ENCODE measurements around the gene SETMAR.
"Not testable (repeated sequence)": the region's sequence is repeated elsewhere in the genome, so short reads cannot be mapped to it uniquely, and the experiment has no call there.

SETMAR gene

DNA sequence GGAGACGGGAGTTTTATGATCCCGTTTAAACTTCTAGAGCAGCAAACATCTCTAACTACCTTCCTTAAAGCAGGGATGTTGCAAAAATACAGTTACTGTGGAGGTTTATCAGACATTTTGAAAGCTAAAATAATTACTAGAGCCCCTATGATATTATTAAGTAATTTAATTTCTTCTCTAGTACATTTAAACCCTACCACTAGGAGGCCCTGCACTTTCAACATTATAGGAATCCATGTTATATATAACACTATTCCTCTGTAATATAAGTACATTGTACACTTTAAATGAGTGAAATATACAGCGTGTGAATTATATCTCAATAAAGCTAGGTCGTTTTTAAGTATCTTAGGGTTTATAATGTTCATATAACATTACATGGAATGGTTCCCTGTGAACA is 11.5 kb downstream of the SETMAR start:
- no peak for DNase-seq

DNA sequence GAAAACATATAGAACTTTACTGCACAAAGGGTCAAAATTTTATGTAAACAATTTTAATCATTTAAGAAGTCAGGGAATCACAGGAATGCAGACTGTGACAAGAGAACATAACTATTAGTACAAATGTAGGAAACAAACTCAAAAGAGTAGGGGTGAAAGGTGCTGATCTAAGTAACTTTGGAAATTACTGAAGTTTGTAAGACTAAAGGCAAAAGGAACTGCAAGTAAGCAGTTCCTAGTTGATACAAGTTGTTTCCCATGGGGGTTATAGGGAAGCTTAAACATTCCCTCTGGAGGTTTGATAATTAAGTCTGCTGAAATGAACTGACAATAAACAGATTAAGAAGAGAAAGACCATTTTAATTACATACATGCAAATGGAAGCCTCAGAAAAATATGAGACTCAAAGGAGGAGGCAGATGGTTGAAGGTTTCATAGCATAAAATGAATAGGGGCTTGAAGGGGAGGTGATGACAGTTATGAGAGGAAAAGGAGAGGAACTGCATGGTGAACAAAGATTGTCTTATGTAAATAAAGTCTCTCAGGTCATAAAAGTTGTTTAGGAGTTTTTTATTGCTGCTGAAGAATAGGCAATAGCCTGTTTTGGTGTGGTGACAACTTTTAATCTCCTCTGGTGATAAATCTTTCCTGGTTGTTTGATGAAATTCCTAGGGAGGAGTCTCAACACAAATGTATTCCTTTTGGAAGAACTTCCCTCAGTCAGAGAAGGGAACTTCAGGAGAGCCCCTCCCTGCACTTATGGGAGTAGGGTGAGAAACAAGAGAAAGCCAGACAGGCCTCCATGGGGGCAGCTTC is 17.1 kb downstream of the SETMAR start:
- DNase-seq, result no peak

DNA sequence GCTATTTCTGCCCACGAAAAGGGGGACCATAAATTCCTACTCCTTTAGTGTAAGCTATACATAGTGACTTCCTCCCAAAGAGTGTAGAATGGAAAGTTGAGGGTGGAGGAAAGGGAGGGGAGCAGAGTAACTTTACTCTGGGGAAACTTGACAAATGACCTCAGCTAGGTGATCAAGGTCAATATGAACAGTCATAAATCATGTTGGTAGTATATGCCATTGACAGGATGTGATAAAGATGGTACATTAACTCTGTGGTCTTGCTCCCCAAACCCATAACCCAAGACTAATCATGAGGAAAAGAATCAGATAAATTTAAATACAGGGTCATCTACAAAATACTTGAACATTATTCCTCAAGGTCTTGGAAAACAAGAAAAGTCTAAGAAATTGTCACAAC is 18.6 kb downstream of the SETMAR start:
- DNase-seq, result no peak

- DNase-seq, result peak; percentile 27
Observed at GRCh38 chr3:4322635-4323034, 19.5 kb downstream of the SETMAR start.

DNA sequence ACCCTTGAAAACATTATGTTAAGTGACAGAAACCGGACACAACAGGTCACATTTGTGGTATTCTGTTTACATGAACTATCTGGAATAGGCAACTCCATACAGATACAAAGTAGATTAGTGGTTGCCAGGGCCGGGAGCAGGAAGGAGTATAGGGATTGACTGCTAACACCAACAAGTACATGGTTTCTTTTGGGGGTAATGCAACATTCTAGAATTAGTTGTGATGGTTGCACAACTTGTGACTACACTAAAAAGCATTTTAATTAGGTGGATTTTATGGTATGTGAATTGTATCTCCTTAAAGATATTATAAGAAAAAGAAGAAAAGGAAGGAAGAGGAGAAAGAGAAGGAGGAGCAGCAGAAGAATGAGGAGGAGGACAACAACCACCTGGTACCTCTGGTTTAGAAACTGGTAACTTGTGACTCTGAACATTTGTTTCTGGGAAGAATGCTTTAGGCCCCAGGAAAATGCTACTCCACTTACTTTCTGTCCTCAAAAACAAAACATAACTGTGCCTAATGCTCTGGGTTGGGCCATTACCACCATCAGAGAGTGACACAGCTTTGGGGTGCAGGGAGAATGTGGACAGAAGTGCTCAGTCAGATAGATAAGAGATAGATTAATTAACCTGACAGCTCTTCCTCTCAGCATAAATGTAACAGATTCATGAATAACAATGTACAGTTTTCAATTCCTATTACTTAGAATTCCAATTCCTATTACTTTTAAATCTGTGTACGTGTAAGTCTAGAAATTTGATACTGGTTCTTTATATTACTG is 20.3 kb downstream of the SETMAR start:
- DNase-seq, result no peak

DNA sequence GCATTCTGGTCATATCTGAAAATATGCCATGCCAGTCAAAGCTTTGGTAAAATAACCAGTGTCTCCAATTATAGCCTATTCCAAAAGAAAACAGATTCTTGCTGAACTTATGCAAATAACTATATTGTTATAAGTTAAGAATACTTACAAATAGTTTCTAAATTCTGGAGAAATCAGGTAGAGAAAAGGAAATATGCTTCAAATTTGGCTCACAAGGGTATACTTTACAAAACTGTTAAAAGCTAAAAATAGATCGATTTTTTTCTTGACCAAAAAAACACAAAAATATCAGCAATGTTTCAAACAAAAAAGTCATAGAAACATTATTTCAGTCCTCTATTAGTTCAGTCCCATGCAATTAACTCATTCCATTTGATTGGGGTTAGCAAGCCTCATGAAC is 23.7 kb downstream of the SETMAR start:
- no peak for DNase-seq

DNA sequence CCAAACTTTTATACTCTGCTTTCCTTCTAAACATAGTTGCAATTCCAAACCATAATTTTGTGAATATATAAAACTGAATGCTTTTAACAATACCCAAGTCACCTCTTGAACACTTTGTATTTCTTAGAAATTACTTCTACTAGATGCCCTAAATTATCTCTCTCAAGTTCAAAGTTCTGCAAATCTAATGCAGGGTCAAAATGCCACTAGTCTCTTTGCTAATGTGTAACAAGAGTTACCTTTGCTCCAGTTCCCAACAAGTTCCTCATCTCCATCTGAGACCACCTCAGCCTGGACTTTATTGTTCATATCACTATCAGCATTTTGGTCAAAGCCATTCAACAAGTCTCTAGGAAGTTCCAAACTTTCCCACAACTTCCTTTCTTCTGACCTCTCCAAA is 26.6 kb downstream of the SETMAR start:
- DNase-seq, result not testable (repeated sequence)

GRCh38 chr3:4332111-4332510 is 28.9 kb downstream of the SETMAR start:
- DNase-seq, result no peak

GRCh38 chr3:4332574-4332973 is 29.4 kb downstream of the SETMAR start:
- no peak for DNase-seq

DNA sequence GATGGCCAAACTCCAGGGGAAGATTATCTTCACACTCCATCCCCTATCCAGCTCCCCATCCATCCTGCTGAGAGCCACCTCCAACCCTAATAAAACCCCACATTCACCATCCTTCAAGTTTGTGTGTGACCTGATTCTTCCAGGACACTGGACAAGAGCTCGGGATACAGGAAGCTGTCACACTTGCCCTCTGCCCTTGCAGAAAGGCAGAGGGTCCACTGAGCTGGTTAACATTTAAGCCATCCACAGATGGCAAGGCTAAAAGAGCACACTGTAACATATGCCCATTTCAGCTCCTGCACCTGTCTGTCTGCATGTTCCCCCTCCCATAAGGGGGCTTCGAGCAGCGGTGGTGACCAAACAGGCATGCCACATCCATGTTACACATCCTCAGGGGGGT is 29.8 kb downstream of the SETMAR start:
- no peak for DNase-seq

DNA sequence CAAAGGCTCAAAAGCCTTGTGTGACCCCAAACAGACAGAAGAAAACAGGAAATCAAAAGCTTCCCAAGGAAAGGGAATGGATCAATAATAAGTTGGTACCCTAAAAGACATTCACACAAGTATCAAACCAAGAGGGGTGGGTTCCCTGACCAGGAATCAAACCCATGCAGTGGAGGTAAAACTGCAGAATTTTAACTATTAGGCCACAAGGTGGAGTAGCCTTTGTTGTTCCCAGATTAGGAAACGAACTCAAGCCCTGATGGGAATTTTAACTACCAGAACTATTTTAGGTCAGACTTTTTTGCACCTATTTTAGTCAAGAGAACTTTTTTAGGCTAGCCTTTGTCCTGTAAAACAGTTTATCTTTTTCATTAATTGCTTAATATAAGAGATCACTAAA is 31.4 kb downstream of the SETMAR start:
- DNase-seq, result no peak

DNA sequence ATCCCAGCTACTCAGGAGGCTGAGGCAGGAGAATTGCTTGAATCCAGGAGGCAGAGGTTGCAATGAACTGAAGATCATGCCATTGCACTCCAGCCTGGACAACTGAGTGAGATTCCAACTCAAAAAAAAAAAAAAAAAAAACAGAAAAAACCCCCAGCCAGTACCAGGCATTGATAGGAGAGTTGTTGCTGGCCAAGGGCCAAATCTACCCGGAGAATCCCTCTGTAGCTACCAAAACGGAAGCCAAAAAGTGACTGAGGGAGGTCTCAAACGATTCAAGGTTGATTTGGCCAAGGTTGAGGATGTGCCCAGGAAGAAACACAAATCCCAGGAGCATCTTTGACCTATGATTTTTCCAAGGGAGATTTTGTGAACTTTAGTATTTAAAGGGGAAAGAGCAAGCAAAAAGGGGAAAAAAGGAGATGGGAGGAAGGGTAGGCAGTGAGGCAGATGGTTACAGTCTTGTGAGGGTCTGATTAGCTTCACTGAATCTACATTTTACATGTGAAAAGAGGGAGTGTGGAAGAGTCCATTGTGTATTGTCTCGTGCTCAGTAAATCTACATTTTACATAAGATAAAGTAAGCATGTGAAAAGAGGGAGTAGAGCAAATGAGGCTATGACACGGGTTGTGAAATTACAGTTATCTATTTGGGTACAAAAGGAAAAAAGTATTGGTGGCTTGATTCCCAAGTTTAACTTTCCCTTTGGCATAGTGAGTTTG is 32.8 kb downstream of the SETMAR start:
- DNase-seq, result no peak

DNA sequence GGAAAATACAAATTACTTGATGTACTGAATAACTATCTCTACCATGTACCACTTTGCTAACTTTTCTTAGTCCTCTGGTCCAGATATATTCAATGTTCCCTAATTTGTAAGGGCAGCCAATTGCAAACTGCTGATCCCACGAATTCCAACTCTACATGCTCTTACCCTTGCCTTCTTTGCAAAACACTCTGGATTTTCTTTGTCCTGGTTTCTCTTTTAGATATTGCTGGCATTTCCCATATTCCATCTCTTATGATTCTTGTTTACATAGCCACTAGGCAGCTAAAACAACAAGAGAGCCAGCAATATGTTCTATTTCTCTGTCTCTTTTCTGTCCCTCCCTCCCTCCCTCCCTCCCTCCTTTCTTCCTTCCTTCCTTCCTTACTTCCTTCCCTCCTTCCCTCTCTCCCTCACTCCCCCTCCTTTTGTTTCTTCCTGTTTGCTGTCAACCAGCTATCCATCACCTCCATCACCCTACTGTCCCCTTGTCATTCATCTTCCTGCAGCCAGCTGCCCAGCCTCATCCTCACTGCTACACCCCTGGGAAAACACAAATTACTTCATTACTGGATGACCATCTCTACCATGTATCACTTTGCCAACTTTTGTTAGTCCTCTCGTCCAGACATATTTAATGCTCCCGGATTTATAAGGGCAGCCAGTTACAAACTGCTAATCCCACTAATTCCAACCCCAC is 33.8 kb downstream of the SETMAR start:
- no peak for DNase-seq

GRCh38 chr3:4338751-4339150 is 35.6 kb downstream of the SETMAR start:
- DNase-seq, result no peak

DNA sequence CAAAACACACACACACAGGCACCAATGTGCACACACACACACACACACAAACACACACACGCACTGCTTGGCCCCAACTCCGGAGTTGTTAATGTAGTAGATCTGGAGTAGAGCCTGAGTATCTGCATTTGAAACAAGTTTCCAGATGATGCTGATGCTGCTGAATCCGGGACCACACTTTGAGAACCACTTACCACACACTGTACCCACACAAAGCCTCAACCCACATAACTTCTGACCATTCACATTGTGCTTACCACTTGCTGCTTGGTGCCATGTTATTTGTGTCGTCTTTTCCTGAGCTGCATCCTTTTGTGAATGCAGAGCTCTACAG is 36.9 kb downstream of the SETMAR start:
- no peak for DNase-seq

DNA sequence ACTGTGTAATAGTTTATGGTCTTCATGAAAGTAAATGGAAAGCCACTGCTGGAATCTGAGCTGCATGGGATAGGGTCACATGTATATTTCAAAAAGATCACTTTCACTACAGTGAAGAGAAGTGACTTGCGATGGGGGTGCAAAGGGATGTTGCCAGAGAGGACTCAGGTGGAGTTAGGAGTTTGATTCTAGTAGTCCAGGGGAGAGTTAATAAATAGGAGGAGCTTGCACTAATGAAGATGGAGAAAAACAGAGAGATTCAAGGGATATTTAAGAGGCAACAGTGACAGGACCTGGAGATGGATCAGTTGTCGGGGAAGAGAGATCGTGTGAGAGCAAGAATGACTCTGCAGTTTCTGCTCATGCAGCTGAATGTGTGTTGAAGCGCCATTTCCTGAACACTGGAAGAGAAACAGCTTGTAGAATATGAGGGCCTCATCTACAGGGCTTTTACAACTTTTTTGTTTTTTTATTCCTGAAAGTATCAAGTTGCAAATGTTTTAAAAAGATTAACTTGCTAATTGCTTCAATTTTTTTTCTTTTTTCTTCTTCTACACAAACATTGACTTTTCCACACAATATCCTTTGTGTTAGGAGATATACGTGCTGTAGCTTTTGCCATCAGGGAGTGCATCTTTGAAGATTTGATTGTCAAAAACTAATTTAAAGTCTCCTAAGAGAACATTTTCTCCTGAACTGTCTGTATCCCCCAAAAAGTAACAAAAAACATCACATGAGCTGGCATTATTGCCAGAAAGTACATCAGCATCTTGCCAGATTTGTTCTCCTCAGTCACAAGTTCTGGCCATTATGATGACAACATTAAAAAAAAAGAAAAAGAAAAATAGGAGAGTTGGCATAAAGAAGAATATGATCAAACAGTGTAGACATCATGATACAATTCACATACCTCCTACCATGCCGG is 37.5 kb downstream of the SETMAR start:
- no peak for DNase-seq

- no peak for DNase-seq
Observed at GRCh38 chr3:4341336-4341675, 38.1 kb downstream of the SETMAR start.

DNA sequence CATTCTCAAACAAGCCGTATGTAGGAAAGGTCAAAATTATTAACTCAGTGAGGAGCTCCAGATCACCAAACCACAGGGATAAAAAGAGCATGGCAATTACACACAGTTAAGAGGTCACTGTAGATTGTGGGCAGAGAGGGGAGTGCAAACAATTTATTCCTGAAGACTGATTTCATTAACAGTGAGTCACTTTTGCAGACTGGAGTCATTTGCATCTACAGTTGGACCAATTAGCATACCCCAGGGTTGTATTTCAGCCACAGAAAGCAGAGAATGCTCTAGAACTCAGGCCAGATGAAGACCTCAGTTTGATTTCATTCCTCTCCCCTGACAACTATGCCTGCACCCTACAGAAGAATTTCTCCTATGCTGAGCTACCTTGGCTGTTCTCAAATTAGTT is 40.1 kb downstream of the SETMAR start:
- DNase-seq, result no peak

GRCh38 chr3:4350789-4351163 is 47.6 kb downstream of the SETMAR start:
- peak; percentile 82 for DNase-seq

- DNase-seq, result no peak
Observed at GRCh38 chr3:4351164-4351855, 48.1 kb downstream of the SETMAR start.

DNA sequence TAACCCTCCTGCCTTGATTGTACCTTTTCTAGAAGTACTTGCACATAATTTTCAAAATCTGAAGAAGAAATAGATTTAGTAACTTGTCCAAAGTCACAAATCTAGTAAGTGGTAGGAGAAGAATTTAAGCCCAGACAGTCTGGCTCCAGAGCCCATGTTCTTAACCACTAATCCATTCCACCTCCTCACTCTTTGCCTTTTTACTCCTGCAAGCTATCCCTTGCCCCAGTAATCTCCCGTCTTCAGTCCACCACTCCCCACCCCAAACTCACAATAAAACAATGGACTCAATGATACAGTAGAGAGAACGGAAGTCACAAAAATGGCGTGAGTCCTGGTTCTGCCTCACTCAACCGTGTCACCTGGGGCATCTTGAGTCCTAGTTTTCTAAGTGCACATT is 48.7 kb downstream of the SETMAR start:
- DNase-seq, result no peak

Data from eye (tissue), 1 donor.